Brain pericyte (primary cell): Measurements from ENCODE around the gene GC.
"Not testable (repeated sequence)": the region's sequence is repeated elsewhere in the genome, so short reads cannot be mapped to it uniquely, and the experiment has no call there.

ENCODE experiments used
- DNase-seq: peaks from one replicate; pipeline ENCODE4 v3.0.0-alpha.2; 2012; ENCODE audit warnings: low read depth, low spot score

The GC gene

DNA sequence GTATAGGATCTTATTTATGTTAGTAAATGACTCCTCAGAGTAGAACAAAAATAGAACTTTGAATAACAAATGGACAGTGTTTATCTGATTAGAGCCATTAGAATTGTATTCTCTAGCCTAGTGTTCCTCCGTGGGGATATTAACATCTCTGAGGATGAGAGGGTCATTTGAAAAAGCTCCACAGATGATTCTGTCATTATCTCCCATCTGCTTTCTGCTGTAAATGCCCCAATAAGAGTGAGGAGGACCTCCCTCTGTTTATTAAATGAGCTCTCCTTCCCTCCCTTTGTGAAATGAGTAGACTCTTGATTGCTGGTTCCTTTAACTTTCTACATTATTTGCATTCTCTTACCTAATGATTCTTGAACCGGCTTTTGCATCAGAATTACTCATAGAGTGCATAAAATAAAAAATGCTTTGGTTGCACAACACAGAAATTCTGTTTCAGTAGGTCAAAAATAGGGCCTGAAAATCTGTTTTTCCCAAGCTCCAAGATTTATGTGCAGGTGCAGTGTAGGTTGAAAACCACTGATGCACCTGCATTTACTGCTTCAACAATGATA, 18.0 kb downstream of the GC start:
- no peak for DNase-seq

DNA sequence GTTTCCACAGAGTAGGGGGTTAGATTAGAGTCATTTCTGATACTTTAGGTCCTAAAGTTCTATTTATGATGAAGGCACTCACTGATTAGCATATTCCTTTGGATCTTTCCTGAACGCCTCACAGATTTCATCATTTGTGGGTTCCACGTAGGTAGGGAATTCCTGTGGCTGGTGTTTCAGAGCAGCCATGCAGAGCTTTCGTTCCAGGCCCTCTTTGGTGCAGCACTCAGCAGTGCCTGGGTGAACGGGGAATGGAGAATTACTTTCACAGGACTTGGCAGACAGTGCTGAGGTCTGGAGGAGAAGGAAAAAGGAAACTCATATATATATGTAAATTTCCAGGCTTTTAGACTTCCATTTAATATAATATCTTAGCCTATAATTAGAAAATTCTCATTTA, 18.5 kb downstream of the GC start:
- DNase-seq: no peak

DNA sequence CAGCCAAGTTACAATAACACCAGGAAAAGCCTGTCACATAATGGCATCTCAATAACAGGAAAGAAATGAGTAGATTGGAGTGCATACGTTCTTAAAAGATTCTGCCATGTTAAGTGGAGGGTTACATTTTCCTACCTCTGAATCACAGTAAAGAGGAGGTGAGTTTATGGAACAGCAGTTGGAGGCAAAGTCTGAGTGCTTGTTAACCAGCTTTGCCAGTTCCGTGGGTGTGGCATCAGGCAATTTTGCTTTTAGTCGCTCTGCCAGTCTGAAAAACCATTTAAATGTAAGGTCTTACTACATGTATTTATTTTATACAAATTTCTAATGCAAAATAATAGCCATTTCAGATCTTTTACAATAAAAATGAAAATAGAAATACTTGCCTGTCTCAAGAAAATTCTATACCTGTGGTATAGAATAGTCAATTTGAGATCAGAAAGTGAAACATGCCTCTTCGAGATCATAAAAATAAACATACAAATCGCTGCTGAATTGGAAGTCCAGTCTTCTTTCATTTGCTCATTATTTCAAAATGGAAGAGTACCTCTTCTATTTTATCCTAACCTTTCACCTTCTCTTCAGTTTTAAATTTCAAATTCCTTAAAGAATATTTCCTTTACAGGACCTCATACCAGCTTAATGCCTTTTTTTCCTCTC, 31.4 kb downstream of the GC start:
- DNase-seq: no peak

DNA sequence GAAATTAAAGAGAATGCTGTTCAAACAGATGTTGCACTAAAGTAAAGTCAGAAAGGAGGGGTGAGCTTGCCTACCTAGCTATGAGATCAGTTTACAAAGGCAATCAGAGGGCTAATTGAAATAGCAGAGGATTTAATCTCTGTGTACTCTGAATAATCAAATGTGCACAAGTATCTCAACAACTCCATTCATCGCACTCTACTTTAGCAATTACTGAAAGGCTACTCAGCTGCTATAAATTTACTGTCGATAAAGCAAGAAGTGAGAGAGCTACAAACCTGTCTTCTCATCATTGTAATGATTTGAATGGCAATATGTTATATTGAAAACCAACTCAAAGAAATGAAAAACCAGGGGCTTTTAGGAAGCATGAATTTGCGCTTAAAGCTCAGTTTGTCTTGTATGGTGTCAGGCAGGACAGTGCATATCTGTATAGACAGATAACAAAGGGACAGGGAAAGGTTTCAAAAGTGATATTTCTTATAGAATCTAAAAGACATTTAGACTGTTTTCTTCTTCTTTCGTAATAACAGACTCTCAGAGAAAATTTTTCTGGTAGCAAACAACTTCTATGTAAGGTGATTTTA, 34.8 kb downstream of the GC start:
- DNase-seq: no peak

DNA sequence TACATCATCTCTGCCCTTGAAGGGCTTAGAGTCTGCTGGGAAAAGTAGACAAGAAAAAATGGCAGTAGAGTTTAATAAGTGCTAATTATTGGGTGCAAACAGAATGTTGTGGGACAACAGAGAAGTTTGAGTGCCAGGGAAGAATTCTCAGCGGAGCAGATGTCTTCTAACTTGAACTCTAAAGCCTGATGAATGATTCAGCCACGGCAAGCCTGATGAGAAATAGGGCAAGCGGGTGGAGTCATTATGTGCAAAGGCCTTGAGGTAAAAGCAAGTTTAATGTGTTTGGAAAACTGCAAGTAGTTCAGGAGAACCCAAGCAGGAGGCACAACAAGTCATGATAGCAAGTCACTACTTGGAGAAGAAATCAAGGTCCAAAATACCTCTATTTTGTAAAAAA, 37.5 kb downstream of the GC start:
- DNase-seq: no peak

DNA sequence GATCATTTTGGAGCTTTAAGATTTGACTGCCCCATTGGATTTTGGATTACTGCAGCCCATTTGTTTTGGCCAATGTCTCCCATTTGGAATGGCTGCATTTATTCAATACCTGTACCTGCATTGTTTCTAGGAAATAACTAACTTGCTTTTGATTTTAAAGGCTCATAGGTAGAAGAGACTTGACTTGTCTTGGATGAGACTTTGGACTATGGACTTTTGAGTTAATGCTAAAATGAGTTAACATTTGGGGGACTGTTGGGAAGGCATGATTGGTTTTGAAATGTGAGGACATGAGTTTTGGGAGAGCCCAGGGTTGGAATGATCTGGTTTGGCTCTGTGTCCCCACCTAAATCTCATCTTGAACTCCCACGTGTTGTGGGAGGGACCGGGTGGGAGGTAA, 45.1 kb downstream of the GC start:
- DNase-seq: not testable (repeated sequence)

DNA sequence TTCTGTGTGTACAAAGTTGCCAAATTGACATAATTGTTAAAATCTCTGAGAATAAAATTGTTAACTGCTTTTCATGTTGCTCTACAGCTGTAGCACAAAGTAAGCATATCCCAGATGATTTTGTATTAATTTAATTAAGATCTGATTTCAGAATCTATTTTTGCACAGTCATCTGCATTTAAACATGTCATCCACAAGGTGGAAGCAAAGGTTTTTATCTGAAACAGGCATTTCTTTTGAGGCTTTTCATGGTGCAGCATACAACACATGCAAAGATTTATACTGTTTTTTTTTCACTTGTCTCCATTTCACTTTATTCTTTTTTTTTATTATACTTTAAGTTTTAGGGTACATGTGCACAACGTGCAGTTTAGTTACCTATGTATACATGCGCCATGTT, 51.2 kb downstream of the GC start:
- DNase-seq: no peak

DNA sequence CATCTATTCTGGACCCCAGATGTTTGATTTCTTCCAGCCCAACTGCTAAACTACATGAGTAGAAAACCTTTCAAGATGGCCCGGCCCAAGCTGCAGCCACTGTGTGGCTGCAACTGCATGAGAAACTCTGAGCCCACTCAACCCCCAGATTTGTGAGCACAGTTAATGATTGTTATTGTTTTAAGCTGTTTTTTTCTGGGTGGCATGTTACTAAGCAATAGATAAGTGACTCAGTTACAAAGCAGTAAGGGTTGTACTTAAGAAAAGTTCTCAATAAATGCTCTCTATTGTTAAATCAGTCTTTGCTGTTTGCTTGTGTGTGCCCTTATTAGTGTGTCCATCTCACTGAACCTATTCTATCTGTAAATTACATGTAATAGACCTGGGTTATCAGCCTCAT, 51.8 kb downstream of the GC start:
- DNase-seq: no peak

DNA sequence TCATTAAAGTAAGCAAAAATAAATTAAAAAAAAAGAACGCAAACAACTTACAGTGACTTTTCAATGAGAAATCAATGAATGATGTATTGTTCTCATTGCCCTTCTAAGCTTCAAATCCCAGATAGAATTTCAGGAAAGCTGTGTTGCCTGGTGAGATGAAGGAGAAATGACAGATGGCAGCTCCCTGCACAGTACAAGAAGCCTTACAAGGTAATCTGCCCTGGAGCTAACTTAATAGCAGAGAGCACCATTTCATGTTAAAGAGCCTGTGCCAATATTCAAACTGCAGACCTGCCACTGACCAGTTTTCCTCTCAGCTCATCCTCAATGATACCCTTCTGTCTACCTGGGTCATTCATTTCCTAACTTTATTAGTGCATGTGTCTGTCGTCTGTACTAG, 54.0 kb downstream of the GC start:
- DNase-seq: no peak

DNA sequence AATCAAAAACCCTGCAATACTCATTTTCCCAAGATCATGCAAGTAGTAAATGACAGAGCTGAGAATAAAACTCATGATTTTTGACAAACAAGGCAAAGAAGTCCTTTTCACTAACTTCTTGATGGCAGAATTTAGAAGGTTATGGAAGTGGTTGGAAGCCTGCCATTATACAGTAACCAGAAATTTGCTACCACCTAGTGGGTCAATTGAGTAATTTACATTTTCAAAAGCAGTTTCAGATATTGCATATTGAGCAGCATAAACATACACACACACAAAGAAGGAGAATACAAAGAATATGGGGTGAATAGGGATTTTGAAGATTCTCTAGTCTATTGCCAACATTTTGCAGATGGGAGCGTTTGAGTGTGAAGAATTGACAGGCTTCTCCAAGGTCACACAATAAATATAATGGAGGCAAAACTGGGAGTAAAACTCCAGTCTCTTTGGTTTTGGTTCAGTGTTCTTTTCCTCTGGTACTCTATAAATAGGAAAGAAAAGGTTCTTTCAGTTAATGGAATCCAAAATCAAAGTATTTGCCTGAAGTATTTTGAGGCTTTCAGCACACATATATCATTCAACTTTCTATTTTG, 70.2 kb downstream of the GC start:
- peak; percentile 10 for DNase-seq

DNA sequence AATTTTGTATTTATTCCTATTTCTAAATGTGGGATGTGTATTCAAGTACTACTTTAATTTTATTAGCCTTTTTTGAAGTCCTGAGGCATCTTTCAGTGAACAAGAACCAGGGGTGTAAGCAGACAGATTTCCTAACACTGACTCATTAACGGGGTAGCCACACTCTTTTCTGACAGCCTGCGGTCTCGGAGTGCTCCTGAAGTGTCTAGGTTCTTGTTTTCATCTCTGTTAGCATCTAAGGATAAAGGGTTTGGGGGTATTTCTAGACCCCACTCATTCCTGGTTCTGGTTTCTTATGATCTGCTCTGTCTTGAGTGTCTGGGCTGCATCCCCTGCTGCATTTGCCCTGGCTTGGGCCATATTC, 71.9 kb downstream of the GC start:
- DNase-seq: no peak

DNA sequence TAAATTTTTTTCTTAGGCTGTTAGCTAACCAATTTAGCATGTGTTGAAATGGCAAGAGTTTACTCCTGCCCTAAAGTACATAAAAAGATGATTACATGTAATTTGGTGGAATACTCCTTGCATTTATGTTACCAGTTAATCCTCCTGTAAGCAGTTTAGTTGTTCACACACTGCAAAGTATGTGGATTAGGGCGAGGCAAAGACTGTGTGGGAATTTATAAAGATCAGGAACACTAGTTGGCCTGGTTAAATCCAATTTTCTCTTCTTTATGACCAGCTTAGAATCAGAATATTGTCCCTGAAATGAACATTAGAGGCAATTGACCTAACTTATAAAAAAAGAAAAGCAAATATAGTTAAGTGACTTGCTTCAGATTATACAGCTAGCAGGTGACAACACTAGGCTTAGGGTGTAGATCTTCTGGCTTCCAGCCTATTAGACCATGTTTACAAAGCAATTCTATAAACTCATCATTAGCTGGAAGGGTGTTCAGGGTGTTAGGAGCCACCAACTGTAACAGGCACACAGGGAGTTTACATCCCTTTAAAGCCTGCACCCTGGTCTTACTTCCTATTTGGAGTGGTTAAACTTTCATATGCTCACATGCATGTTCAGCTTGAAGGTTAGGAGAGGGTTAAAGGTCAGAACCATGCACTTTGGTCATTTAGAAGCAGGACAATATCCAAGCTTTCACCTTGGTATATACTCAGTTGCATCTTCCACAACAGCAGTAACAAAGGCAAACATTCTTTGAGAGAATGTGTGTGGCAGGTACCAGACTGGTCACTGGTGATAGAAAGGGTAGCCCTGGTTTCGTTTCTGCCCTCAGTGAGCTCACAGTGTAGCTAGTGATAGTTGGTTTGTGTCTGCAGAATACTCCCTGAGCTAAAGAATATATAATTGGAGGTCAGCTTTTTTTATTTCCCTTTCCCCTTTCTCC, 72.6 kb downstream of the GC start:
- no peak for DNase-seq

DNA sequence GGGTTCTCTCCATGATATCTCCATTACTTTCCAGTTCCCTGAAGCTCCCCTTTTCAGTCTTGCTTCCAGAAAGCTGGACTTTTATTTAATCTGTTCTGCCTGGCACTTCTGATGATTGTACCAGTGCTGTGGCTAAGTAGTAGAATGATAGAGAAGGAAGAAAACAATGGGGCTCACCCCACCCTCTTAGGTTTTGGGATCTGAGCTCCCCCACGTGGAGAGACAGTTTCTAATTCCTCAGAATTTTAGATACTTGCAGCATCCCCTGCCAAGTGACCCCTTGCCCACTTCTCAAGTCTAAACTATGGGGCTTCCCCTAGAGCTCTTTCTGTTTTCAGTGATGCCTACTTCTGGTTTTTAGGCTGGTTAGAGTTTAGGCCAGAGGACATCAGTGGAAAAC, 73.9 kb downstream of the GC start:
- DNase-seq: no peak

DNA sequence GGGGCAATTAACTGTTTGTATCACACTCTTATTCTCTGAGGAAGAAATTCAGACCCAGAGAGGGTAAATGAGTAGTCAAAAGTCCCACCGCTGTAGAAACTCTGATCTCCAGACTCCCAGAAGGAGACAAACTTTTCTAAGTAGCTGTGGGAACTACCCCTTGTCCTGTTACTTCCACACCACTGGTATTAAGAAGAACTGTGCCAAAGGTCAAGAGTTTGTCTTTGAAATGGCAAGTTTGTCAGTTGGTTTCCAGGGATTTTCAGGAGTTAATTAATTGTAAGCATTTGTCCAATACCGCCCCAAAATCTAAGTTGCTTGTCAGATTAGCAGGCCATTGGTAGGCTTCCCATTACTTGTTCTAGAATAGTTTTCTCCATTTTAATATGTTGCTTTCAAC, 85.7 kb downstream of the GC start:
- DNase-seq: no peak

DNA sequence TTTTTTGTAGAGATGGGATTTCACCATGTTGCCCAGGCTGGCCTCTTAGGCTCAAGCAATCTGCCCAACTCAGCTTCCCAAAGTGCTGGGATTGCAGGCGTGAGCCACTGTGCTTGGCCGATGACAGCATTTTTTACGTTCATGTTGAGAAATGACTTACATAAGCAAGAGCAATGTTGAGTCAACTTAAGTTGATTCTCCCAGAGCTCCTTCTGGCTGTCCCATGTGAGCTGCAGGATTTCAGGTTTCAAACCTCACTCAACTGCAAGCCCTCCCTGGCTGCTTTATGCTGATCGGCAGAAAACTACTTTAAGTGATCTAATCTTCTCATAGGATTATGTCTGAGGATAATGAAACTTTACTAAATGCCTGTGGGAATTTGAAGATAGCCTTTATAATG, 86.8 kb downstream of the GC start:
- DNase-seq: no peak

DNA sequence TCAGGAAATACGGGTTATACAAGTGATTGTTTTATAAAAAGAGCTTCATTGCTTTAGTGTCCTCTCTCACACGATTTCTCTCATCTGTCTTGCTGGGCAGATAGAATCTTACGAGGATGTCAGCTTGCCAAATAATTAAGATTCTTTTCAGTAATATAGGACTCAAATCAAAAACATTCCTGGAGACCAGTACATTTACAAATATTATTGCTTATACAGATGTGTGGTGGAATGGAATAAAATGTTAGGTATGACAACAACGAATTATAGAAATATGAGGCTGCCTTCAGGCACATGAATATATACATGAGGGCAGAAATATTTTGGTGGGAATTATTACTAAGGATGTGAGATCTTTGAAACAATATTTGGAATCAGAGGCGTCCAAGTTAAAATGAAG, 88.9 kb downstream of the GC start:
- DNase-seq: no peak

DNA sequence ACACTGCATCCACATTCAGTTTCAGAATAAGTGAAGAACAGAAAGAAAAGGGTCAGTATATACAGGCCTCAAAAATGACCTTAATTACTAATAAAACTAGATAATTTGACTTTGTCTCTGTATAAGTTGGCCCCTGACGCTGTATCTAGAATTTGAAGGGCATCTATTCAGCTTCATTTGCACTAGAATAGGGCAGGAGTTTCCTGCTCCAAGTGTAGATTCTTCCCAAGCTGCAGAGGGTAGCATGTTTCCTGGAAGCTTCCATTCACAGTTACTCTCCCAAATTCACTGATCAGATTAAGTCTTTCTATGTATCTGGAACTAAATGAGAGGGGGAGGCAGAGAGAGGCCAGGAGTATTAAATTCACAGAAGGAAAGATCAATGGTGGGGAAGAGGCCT, 90.9 kb downstream of the GC start:
- DNase-seq: no peak

DNA sequence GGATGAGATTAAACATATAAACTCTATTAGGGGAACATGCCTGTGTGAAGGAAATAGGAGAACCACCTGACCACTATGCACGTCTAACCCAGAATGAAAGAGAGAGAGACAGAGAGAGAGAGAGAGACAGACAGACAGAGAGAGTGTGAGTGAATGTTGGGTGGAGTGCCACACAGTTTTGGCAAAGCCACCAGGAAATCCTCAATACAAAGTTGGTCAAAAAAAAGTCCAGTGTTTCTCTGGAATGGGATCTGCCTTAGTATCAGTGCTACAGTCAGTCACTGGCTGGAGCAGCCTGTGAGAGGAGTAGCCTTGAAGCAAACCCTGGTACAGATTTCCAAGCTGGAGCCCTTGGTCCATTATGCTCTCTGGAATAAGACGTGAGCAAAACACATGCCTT, 91.7 kb downstream of the GC start:
- DNase-seq: no peak
